IgD-negative memory B cell (primary cell): Measurements from ENCODE around the gene AFF1. TPM values are rescaled to one million over a fixed set of nuclear protein-coding genes. Genes with fewer than 3 reads are reported as not detected.
A peak's percentile ranks its signal among the peaks of the same experiment; 100 is the strongest.

ENCODE experiments used
- H3K27ac Mint-ChIP-seq, 3 donors: one replicate each; pipeline ENCODE4 v1.8.0; 2020 to 2022; ENCODE audit warnings: mild to moderate bottlenecking in 3 of 3, mixed read lengths in 3 of 3, moderate library complexity in 1 of 3
- H3K27me3 Mint-ChIP-seq: one replicate; pipeline ENCODE4 v1.8.0; 2021; ENCODE audit warnings: mixed read lengths
- H3K36me3 Mint-ChIP-seq: one replicate; pipeline ENCODE4 v1.8.0; 2020; ENCODE audit warnings: mild to moderate bottlenecking, mixed read lengths
- H3K4me1 Mint-ChIP-seq, 3 donors: one replicate each; pipeline ENCODE4 v1.8.0; 2020 to 2022; ENCODE audit warnings: mixed read lengths in 3 of 3, mild to moderate bottlenecking in 1 of 3
- H3K4me3 Mint-ChIP-seq, 4 donors: one replicate each; pipeline ENCODE4 v1.8.0; 2020 to 2022; ENCODE audit warnings: mild to moderate bottlenecking in 4 of 4, mixed read lengths in 4 of 4, moderate library complexity in 3 of 4
- H3K9me3 Mint-ChIP-seq, 3 donors: one replicate each; pipeline ENCODE4 v1.8.0; 2020 to 2021; ENCODE audit warnings: mixed read lengths in 3 of 3, mild to moderate bottlenecking in 1 of 3
- polyA plus RNA-seq: library from polyadenylated mRNA; unstranded; fragments of 300-500 nt; fragmentation: Illumina TruSeq; gene quantifications from one replicate; pipeline ENCODE4 v1.2.3, GENCODE V29; 2021

AFF1 gene
- polyA plus RNA-seq, 1 donor from 2014 or later: 18.8 TPM

DNA sequence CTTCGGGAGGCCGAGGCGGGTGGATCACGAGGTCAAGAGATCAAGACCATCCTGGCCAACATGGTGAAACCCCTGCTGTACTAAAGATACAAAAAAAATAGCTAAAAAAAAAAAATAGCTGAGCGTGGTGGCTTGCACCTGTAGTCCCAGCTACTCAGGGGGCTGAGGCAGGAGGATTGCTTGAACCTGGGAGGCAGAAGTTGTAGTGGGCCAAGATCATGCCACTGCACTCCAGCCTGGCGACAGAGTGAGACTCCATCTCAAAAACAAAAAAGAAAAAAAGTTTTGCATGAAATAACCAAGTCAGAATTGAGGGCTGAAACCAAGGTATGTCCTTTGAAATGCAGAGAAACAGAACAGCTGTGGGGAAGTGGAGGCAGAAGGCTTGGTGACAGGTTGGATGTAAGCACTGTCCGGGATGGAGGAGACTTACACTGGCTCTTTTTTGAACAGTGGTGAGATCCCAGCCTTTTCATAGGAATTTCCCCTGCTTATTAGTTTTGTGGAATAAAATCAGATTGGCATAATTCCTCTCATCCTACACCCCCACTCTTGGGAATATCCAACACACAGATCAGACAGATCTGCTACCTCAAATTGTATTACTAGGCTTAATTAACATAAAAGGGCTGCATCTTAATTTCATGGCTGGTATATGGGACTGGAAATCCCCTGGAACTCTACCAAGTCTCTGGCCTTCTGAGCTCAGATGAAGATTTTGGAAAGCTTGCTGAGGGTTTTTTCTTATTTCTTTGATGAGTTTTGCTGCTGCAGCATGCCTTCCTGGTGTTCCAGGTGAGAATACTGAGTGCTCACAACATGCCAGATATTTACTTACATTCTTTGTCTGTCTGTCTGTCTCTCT lies 23.8 kb upstream of the AFF1 start:
- H3K27ac Mint-ChIP-seq: no peak overlapping the region
- peaks cover 16 to 30% (median 20%) of the 10 kb centered on the region in 3 donors for H3K4me1 Mint-ChIP-seq
- H3K36me3 Mint-ChIP-seq: peaks cover 10% of the 10 kb centered on the region
- peaks cover 10% of the 10 kb centered on the region for H3K27me3 Mint-ChIP-seq
- no peaks in the 10 kb centered on the region for H3K9me3 Mint-ChIP-seq
- peak overlapping the region in 1 of 4 donors; percentile 42 for H3K4me3 Mint-ChIP-seq

DNA sequence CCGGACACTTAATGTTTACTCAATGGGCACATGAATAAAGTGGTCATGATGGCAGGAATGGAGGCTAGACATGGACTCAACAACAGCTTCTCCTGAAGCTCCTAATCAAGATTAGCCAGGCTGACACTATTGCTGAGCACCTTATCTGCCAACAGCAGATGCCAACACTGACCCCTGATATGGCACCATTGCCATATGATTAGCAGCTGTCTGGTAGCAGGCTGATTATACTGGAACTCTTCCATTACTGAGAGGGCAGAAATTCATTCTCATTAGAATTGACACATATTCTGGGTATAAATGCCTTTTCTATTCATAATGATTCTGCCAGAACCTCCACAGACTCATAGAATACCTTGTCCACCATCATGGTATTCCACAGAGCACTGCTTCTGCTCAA lies 18.4 kb upstream of the AFF1 start:
- Mint-ChIP-seq H3K4me1 (peaks cover under 1 to 2% (median under 1%) of the 10 kb centered on the region in 3 donors), H3K9me3 (no peaks in the 10 kb centered on the region), H3K27me3 (peaks cover 2% of the 10 kb centered on the region), H3K36me3 (peaks cover 8% of the 10 kb centered on the region), H3K4me3 (no peak overlapping the region), H3K27ac (no peak overlapping the region)

DNA sequence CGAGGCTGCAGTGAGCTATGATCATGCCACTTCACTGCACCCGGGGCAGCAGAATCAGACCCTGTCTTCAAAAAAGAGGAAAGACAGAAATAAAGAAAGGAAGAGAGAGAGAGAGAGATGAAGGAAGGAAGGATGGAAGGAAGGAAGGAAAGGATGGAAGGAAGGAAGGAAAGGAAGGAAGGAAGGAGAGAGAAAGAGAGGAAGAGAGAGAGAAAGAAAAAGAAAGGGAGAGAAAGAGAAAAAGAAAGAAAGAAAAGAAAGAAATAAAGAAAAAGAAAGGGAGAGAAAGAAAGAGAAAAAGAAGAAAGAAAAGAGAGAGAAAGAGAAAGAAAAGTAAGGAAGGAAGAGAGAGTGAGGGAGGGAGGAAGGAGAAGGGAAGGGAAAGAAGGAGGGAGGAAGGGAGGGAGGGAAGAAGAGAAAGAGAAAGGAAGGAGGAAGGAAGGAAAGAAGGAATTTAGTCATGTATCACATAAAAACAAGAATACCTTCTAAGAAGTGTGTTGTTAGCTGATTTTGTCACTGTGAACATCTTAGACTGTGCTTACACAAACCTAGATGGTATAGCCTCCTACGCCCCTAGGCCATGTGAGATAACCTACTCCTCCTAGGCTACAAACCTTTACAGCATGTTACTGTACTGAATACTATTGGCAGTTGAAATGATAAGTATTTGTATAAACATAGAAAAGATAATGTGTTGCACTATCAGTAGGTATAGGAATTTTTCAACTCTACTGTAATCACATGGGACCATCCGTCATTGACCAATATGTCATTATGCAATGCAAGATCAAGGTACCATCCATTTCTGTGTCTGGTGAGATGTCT lies 17.4 kb upstream of the AFF1 start:
- Mint-ChIP-seq H3K4me1 (peaks cover 0 to 2% (median 0%) of the 10 kb centered on the region in 3 donors), H3K36me3 (peaks cover 8% of the 10 kb centered on the region), H3K4me3 (no peak overlapping the region), H3K9me3 (no peaks in the 10 kb centered on the region), H3K27me3 (peaks cover 2% of the 10 kb centered on the region), H3K27ac (no peak overlapping the region)

DNA sequence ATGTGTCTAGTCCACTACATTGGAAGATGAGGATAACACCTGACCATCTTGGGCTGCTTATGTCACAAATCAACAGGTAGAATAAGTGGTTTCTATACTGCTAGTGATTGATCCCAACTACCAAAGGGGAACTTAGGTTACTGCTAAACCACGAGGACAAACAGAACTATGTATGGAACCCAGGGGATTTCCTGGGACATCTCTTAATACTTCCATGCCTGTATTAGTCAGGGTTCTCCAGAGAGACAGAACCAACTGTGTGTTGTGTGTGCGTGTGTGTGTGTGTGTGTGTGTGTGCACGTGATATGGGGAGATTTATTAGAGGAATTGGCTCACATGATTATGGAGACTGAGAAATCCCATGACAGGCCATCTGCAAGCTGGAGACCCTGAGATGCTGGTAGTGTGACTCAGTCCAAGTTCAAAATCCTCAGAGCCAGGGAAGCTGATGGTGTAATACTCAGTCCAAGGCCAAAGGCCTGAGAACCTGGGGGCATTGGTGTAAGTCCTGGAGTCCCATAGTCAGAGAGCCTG lies 16.2 kb upstream of the AFF1 start:
- H3K4me1 Mint-ChIP-seq: peaks cover 0 to 3% (median 0%) of the 10 kb centered on the region in 3 donors
- H3K27ac Mint-ChIP-seq: no peak overlapping the region
- H3K4me3 Mint-ChIP-seq: no peak overlapping the region
- H3K36me3 Mint-ChIP-seq: peaks cover 8% of the 10 kb centered on the region
- H3K27me3 Mint-ChIP-seq: peaks cover 2% of the 10 kb centered on the region
- no peaks in the 10 kb centered on the region for H3K9me3 Mint-ChIP-seq

DNA sequence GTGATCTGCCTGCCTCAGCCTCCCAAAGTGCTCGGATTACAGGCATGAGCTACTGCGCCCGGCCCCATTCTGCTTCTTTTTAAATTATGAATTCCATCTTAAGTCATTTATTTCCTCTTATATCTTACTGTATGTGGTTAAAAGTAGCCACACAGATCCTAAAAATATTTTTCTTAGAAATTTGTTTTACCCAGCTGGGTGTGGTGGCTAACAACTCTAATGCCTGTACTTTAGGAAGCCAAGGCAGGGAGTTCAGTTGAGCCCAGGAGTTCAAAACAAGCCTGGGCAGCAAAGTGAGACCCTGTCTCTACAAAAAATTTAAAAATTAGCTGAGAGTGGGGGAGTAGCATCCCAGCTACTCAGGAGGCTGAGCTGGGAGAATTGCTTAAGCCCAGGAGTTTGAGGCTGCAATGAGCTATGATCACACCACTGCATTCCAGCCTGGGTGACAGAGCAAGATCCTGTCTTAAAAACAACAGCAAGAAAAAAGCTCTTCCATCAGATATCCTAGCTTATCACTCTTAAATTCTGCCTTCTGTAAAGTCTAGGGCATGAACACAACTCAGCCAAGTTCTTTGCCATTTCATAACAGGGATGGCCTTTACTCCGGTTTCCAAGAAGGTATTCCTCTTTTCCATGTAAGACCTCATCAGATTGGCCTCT lies 15.1 kb upstream of the AFF1 start:
- Mint-ChIP-seq H3K36me3 (peaks cover 6% of the 10 kb centered on the region), H3K27me3 (peaks cover 2% of the 10 kb centered on the region), H3K27ac (peak overlapping the region in 1 of 3 donors; percentile 72), H3K9me3 (no peaks in the 10 kb centered on the region), H3K4me3 (no peak overlapping the region), H3K4me1 (peaks cover 0 to 3% (median 0%) of the 10 kb centered on the region in 3 donors)

DNA sequence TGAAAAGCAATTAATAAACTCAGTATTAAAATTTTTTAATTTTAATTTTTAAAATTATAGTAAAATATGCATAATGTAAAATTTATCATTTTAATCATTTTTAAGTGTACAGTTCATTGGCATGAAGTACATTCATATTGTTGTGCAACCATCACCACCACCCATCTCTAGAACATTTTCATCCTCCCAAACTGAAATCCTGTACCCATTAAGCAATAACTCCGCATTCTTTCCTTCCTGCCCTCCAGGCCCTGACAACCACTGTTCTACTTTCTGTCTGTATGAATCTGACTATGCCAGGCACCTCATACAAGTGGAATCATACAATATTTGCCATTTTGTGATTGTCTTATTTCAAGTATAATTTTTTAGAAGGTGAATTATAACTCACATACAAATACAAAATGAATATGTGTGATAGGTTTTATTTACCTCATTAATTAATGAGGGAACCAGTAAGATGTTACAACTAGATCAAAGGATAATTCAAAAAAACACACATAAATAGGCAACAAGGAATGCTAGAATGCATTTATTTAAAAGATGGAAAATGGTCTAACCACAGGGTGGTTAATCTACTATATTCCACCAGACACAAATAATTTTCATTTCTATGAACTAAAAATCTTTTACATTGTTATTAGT lies 13.1 kb upstream of the AFF1 start:
- Mint-ChIP-seq H3K9me3 (no peaks in the 10 kb centered on the region), H3K4me3 (no peak overlapping the region), H3K27me3 (no peaks in the 10 kb centered on the region), H3K27ac (no peak overlapping the region), H3K36me3 (peaks cover 4% of the 10 kb centered on the region), H3K4me1 (peaks cover 0 to 3% (median 2%) of the 10 kb centered on the region in 3 donors)

DNA sequence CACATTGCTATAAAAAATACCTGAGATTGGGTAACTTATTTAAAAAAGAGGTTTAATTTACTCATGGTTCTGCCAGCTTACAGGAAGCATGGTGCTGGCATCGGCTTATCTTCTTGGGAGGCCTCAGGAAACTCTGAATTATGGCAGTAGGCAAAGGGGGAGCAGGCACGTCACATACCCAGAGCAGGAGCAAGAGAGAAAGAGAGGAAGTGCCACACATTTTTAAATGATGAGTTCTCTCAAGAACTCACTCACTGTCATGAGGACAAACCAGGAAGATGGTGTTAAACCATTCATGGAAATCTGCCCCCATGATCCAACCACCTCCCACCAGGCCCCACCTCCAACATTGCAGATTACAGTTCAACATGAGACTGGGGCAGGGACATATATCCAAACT lies 10.0 kb upstream of the AFF1 start:
- H3K36me3 Mint-ChIP-seq: peaks cover 4% of the 10 kb centered on the region
- H3K4me3 Mint-ChIP-seq: no peak overlapping the region
- peaks cover 1% of the 10 kb centered on the region for H3K27me3 Mint-ChIP-seq
- no peak overlapping the region for H3K27ac Mint-ChIP-seq
- H3K9me3 Mint-ChIP-seq: no peaks in the 10 kb centered on the region
- peaks cover 11 to 17% (median 13%) of the 10 kb centered on the region in 3 donors for H3K4me1 Mint-ChIP-seq

DNA sequence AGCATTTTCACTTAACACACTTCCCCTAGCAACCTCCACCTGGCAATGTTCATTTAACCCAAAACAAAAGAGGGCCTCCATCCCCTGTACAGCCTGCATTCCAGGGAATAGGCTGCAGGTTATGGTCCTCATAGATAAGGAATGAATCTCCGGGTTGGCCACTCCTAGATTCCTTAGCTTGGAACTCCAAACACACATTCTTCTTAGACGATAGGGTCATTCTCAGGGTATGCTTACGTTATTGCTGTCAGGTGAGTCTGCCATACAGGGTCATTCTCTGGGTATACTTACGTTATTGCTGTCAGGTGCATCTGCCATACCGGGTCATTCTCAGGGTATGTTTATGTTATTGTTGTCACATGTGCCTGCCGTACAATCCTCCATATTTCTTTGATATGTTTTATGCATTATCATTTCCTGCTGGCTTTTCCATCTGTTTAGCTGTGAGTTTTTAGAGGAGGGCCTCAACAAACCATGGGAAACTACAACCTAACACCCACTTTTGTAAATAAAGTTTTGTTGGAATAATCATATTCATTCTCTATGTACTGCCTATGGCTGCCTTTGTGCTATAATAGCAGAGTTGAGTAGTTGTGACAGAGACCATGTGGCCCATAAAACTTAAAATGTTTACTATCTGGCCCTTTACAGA lies 8.2 kb upstream of the AFF1 start:
- peaks cover 7% of the 10 kb centered on the region for H3K36me3 Mint-ChIP-seq
- no peak overlapping the region for H3K4me3 Mint-ChIP-seq
- no peak overlapping the region for H3K27ac Mint-ChIP-seq
- H3K4me1 Mint-ChIP-seq: peaks cover 16 to 21% (median 17%) of the 10 kb centered on the region in 3 donors
- H3K27me3 Mint-ChIP-seq: peaks cover 1% of the 10 kb centered on the region
- no peaks in the 10 kb centered on the region for H3K9me3 Mint-ChIP-seq

DNA sequence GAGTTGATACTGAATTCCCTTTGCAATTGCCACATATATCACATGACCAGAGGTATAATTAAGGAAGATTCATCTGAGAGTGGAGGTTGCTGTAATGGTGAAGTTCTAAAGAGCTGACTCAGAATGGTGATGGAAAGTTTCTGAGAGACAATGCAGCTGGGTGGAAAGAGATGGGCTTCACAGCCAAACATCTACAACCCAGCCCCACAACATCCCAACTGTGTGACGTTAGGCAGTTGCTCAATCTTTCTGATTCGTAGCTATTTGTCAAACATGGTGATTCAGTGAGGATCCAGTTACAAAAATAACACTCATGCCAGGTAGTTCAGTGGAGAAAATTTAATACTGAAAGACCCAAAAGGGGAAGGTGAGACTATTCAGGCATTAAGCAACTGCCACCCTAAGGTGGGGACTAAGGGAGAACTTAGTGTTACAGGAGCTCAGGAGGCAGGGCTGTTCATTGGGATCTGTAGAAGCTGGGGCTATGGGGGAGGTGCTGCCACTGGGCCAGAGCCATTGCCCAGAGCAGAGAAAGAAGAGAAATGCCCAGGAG lies 6.9 kb upstream of the AFF1 start:
- peak overlapping the region in 1 of 3 donors; percentile 12 for H3K27ac Mint-ChIP-seq
- peaks cover 1% of the 10 kb centered on the region for H3K27me3 Mint-ChIP-seq
- H3K4me3 Mint-ChIP-seq: peak overlapping the region in 1 of 4 donors; percentile 62
- peaks cover 16 to 18% (median 17%) of the 10 kb centered on the region in 3 donors for H3K4me1 Mint-ChIP-seq
- peaks cover 7% of the 10 kb centered on the region for H3K36me3 Mint-ChIP-seq
- H3K9me3 Mint-ChIP-seq: no peaks in the 10 kb centered on the region

DNA sequence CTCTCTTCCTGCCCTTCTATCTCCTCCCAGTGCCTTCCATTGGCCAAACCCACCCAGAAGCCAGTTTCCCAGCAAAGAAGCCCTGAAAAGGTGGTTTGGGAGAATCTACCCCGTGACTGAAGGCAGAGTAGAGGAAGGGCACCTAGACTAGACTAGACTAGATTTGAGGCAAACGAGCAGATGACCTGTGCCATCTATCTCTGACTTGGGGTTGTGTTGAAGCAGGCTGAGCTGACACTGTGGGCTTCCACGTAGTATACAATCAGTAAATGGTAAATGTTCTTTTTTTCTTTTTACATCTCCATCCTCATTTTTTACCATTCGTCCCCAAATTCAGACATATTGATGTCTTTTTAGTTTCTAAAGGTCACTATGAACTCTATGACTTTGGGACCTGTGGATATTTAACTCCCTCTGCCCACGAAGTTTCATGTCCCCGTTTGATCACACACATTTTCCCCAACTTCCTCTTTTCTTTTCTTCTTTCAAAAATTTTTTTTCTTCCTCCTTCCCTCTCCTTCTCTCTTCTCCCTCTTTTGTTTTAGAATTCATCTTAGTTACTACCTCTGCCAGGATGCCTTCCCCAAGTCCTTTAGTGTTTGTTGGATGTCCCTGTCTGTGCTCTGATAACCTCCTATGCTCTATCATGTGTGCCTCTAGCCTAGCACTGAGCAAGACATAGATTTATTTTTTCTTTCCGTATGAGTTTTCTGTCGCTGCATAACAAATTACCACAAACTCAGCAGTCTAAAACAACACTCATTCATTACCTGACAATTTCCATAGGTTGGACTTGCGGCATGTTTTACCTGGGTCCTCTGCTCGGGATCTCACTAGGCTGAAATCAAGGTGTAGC lies 6.2 kb upstream of the AFF1 start:
- Mint-ChIP-seq H3K27ac (peak overlapping the region in 1 of 3 donors; percentile 12), H3K4me1 (peaks cover 17 to 18% (median 17%) of the 10 kb centered on the region in 3 donors), H3K4me3 (peak overlapping the region in 2 of 4 donors; percentile 30 to 62), H3K27me3 (peaks cover 1% of the 10 kb centered on the region), H3K9me3 (no peaks in the 10 kb centered on the region), H3K36me3 (peaks cover 7% of the 10 kb centered on the region)

DNA sequence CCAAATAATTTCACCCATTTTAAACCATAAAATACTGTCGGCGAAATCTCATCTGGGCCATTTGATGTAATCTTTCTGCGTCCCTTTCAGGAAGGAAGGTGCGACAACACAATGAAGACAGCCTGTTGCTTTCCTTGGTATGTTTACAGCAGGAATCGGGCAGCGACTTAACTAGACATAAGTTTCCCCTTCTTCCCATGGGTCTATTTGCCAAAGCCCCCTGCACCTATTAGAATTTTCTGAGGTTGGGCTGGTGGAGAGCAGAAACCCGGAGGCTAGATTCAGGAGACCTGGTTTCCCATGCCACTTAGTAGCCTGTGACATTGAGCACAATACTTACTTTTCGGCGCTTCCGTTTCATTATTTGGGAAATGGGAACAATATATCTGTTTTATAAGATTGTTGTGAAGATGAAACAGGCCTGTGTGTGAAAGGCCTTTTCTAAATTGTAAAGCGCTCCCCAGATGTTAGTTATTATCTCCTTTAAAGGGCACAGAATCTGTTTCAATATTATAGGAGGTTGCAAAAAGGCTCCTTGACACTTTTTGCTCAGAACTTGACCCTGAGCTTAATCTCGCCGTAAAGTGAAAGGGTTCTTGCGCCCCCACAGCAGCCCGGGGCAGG lies 552 bp upstream of the AFF1 start:
- Mint-ChIP-seq H3K4me3 (peak overlapping the region; percentile 83 to 95 (median 94)), H3K27ac (peak overlapping the region; percentile 76 to 91 (median 79)), H3K36me3 (peaks cover 3% of the 10 kb centered on the region), H3K27me3 (no peaks in the 10 kb centered on the region), H3K9me3 (no peaks in the 10 kb centered on the region), H3K4me1 (peaks cover 34 to 41% (median 36%) of the 10 kb centered on the region in 3 donors)

DNA sequence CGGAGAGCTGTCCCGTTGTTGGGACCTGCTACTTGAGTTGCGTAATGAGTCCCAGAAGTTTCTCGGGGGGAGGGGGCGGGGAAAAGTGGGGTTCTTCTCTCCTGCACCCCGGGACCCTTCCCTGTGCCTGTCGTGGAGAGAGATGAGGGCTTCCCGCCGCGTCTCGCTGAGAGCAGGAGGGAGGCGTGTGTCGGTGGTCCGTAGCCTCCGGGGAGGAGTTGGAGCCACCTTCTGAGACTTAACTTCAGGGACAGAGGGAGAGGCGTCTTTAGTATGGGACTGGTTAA lies 698 bp downstream of the AFF1 start:
- Mint-ChIP-seq H3K4me1 (peaks cover 42 to 47% (median 42%) of the 10 kb centered on the region in 3 donors), H3K9me3 (no peaks in the 10 kb centered on the region), H3K27ac (peak overlapping the region; percentile 88 to 94 (median 88)), H3K27me3 (no peaks in the 10 kb centered on the region), H3K36me3 (no peaks in the 10 kb centered on the region), H3K4me3 (peak overlapping the region; percentile 89 to 96 (median 93))
